WTC11 (cell line): ENCODE results near the gene TP53BP2.

Source experiments
- ARID4B ChIP-seq: sonication (generic); formaldehyde crosslinking; IDR thresholded peaks from 2 replicates; pipeline ENCODE4 v1.8.0; 2023; ENCODE audit warnings: missing genetic modification reagents, mild to moderate bottlenecking, borderline replicate concordance
- ATF3 ChIP-seq: sonication (generic); formaldehyde crosslinking; conservative IDR thresholded peaks from 2 replicates; pipeline ENCODE4 v1.8.1; 2022; ENCODE audit warnings: mild to moderate bottlenecking, missing genetic modification reagents
- CBFB ChIP-seq: sonication (generic); formaldehyde crosslinking; IDR thresholded peaks from 2 replicates; pipeline ENCODE4 v1.8.1; 2022; ENCODE audit warnings: mild to moderate bottlenecking, low read depth, missing genetic modification reagents
- FOXJ3 ChIP-seq: sonication (generic); formaldehyde crosslinking; IDR thresholded peaks from 2 replicates; pipeline ENCODE4 v1.9.0; 2021; ENCODE audit warnings: missing genetic modification reagents, mild to moderate bottlenecking, borderline replicate concordance
- JUN ChIP-seq: sonication (generic); formaldehyde crosslinking; IDR thresholded peaks from 2 replicates; pipeline ENCODE4 v1.8.0; 2023; ENCODE audit warnings: mild to moderate bottlenecking, missing genetic modification reagents
- KAT7 ChIP-seq: sonication (generic); formaldehyde crosslinking; IDR thresholded peaks from 2 replicates; pipeline ENCODE4 v1.8.1; 2023; ENCODE audit warnings: missing genetic modification reagents, mild to moderate bottlenecking, borderline replicate concordance
- MYBL2 ChIP-seq: sonication (generic); formaldehyde crosslinking; IDR thresholded peaks from 2 replicates; pipeline ENCODE4 v1.8.1; 2023; ENCODE audit warnings: mild to moderate bottlenecking, moderate library complexity, missing genetic modification reagents
- NFYB ChIP-seq: sonication (generic); formaldehyde crosslinking; conservative IDR thresholded peaks from 2 replicates; pipeline ENCODE4 v1.8.0; 2022; ENCODE audit warnings: low read depth, missing genetic modification reagents
- NR3C1 ChIP-seq: sonication (generic); formaldehyde crosslinking; conservative IDR thresholded peaks from 2 replicates; pipeline ENCODE4 v1.8.1; 2023; ENCODE audit warnings: low read depth, mild to moderate bottlenecking, missing genetic modification reagents
- PRDM15 ChIP-seq: sonication (generic); formaldehyde crosslinking; IDR thresholded peaks from 2 replicates; pipeline ENCODE4 v1.8.0; 2022; ENCODE audit warnings: missing genetic modification reagents
- TEAD4 ChIP-seq: sonication (generic); formaldehyde crosslinking; IDR thresholded peaks from 2 replicates; pipeline ENCODE4 v1.8.0; 2022; ENCODE audit warnings: mild to moderate bottlenecking, missing genetic modification reagents
- TF ChIP-seq, protein P1 (sequence below): fragments of 200-600 bp; IDR thresholded peaks from 2 replicates; pipeline ENCODE4 v1.8.0; 2022; ENCODE audit warnings: antibody characterized with exemption
- TF ChIP-seq, protein P2 (sequence below): sonication (generic); formaldehyde crosslinking; IDR thresholded peaks from 2 replicates; pipeline ENCODE4 v1.8.1; 2022; ENCODE audit warnings: low read depth, missing genetic modification reagents, borderline replicate concordance
- TF ChIP-seq, protein P3 (sequence below): sonication (generic); formaldehyde crosslinking; IDR thresholded peaks from 2 replicates; pipeline ENCODE4 v1.8.1; 2023; ENCODE audit warnings: mild to moderate bottlenecking, missing genetic modification reagents, moderate library complexity

GRCh38 chr1:223756806-223757700, 88.7 kb downstream of the TP53BP2 start:
- TF ChIP-seq, protein P1, sequence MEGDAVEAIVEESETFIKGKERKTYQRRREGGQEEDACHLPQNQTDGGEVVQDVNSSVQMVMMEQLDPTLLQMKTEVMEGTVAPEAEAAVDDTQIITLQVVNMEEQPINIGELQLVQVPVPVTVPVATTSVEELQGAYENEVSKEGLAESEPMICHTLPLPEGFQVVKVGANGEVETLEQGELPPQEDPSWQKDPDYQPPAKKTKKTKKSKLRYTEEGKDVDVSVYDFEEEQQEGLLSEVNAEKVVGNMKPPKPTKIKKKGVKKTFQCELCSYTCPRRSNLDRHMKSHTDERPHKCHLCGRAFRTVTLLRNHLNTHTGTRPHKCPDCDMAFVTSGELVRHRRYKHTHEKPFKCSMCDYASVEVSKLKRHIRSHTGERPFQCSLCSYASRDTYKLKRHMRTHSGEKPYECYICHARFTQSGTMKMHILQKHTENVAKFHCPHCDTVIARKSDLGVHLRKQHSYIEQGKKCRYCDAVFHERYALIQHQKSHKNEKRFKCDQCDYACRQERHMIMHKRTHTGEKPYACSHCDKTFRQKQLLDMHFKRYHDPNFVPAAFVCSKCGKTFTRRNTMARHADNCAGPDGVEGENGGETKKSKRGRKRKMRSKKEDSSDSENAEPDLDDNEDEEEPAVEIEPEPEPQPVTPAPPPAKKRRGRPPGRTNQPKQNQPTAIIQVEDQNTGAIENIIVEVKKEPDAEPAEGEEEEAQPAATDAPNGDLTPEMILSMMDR: no peak
- no peak for TF ChIP-seq CBFB (CRISPR knock-in tag)
- no peak for TF ChIP-seq PRDM15 (CRISPR knock-in tag)
- no peak for TF ChIP-seq NFYB (CRISPR knock-in tag)
- TF ChIP-seq, protein P2, sequence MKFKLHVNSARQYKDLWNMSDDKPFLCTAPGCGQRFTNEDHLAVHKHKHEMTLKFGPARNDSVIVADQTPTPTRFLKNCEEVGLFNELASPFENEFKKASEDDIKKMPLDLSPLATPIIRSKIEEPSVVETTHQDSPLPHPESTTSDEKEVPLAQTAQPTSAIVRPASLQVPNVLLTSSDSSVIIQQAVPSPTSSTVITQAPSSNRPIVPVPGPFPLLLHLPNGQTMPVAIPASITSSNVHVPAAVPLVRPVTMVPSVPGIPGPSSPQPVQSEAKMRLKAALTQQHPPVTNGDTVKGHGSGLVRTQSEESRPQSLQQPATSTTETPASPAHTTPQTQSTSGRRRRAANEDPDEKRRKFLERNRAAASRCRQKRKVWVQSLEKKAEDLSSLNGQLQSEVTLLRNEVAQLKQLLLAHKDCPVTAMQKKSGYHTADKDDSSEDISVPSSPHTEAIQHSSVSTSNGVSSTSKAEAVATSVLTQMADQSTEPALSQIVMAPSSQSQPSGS (CRISPR knock-in tag): no peak
- TF ChIP-seq ARID4B (CRISPR knock-in tag): no peak
- no peak for TF ChIP-seq JUN (CRISPR knock-in tag)
- TF ChIP-seq MYBL2 (CRISPR knock-in tag): no peak
- no peak for TF ChIP-seq ATF3
- no peak for TF ChIP-seq NR3C1 (CRISPR knock-in tag)
- no peak for TF ChIP-seq TEAD4
- no peak for TF ChIP-seq KAT7 (CRISPR knock-in tag)
- TF ChIP-seq FOXJ3 (CRISPR knock-in tag): no peak
- TF ChIP-seq, protein P3, sequence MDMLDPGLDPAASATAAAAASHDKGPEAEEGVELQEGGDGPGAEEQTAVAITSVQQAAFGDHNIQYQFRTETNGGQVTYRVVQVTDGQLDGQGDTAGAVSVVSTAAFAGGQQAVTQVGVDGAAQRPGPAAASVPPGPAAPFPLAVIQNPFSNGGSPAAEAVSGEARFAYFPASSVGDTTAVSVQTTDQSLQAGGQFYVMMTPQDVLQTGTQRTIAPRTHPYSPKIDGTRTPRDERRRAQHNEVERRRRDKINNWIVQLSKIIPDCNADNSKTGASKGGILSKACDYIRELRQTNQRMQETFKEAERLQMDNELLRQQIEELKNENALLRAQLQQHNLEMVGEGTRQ (CRISPR knock-in tag): no peak
